ENCODE measurements around the gene GAMT. TPM values are rescaled to one million over a fixed set of nuclear protein-coding genes. Genes with fewer than 3 reads are reported as not detected.

Gene GAMT
- total and polyA plus RNA-seq, 2 of the 13 experiments (the other 11 are each of a cell fraction or from before 2014, with no cell fraction given) = 115 to 124 TPM

DNA sequence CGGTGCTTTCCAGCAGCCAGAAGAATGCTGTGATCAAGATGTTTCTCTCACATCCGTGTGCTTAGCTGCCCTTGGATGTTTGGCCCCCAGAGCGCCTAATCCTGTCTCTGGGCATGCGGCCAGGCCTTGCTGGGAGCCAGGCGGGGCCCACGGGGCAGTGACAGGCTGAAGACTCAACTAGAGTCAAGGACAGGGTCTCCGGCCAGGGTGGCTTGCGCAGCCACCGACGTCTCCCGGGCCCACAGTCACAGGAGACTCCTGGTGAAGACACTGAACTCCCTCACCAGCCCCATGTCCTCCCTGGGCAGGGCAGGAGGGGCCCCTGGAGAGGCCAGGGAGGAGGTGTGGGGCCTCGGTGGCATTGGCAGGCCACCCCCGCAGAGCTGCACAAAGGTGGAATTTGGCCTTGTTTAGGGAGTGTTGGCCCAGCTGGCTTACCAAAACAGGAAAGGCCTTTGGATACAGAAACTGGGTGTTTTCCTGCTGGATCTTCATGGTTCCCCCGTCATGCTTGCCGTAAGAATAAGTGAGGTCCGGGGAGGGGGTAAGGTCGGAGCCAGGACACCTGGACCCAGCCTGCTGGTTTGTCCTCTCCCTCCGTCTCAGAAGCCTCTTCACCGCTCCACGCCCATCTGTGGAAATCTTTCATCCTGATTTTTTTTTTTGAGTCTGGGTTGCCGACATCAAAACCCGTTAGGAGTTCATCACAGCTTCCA, 27.6 kb downstream of the GAMT start (continued):
- no peak for TF ChIP-seq TRIM24 (CRISPR knock-in tag; IDR thresholded peaks at IDR 0.05)
- peak; percentile 47 for TF ChIP-seq ZNF746 (CRISPR knock-in tag; IDR thresholded peaks at IDR 0.05)
- 0 out of 2 replicates have a peak, but pooled peaks have one; percentile 6 for TF ChIP-seq TBX3 (IDR thresholded peaks at IDR 0.05; ENCODE audit: borderline replicate concordance)
- TF ChIP-seq, protein P1, sequence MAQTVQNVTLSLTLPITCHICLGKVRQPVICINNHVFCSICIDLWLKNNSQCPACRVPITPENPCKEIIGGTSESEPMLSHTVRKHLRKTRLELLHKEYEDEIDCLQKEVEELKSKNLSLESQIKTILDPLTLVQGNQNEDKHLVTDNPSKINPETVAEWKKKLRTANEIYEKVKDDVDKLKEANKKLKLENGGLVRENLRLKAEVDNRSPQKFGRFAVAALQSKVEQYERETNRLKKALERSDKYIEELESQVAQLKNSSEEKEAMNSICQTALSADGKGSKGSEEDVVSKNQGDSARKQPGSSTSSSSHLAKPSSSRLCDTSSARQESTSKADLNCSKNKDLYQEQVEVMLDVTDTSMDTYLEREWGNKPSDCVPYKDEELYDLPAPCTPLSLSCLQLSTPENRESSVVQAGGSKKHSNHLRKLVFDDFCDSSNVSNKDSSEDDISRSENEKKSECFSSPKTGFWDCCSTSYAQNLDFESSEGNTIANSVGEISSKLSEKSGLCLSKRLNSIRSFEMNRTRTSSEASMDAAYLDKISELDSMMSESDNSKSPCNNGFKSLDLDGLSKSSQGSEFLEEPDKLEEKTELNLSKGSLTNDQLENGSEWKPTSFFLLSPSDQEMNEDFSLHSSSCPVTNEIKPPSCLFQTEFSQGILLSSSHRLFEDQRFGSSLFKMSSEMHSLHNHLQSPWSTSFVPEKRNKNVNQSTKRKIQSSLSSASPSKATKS (CRISPR knock-in tag; IDR thresholded peaks at IDR 0.05) = 0 out of 2 replicates have a peak, but pooled peaks have one; percentile 1
- TF ChIP-seq, protein P2, sequence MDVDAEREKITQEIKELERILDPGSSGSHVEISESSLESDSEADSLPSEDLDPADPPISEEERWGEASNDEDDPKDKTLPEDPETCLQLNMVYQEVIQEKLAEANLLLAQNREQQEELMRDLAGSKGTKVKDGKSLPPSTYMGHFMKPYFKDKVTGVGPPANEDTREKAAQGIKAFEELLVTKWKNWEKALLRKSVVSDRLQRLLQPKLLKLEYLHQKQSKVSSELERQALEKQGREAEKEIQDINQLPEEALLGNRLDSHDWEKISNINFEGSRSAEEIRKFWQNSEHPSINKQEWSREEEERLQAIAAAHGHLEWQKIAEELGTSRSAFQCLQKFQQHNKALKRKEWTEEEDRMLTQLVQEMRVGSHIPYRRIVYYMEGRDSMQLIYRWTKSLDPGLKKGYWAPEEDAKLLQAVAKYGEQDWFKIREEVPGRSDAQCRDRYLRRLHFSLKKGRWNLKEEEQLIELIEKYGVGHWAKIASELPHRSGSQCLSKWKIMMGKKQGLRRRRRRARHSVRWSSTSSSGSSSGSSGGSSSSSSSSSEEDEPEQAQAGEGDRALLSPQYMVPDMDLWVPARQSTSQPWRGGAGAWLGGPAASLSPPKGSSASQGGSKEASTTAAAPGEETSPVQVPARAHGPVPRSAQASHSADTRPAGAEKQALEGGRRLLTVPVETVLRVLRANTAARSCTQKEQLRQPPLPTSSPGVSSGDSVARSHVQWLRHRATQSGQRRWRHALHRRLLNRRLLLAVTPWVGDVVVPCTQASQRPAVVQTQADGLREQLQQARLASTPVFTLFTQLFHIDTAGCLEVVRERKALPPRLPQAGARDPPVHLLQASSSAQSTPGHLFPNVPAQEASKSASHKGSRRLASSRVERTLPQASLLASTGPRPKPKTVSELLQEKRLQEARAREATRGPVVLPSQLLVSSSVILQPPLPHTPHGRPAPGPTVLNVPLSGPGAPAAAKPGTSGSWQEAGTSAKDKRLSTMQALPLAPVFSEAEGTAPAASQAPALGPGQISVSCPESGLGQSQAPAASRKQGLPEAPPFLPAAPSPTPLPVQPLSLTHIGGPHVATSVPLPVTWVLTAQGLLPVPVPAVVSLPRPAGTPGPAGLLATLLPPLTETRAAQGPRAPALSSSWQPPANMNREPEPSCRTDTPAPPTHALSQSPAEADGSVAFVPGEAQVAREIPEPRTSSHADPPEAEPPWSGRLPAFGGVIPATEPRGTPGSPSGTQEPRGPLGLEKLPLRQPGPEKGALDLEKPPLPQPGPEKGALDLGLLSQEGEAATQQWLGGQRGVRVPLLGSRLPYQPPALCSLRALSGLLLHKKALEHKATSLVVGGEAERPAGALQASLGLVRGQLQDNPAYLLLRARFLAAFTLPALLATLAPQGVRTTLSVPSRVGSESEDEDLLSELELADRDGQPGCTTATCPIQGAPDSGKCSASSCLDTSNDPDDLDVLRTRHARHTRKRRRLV (CRISPR knock-in tag; IDR thresholded peaks at IDR 0.05) = peak; percentile 69
- peak; percentile 56 for TF ChIP-seq MED8 (CRISPR knock-in tag; IDR thresholded peaks at IDR 0.05; ENCODE audit: insufficient replicate concordance)
- no peak for TF ChIP-seq ZNF121 (CRISPR knock-in tag; IDR thresholded peaks at IDR 0.05)
- peak; percentile 80; the same call in 1 of the 2 replicates for TF ChIP-seq MIER3 (CRISPR knock-in tag; IDR thresholded peaks at IDR 0.05; ENCODE audit: borderline replicate concordance)
- TF ChIP-seq RARG (CRISPR knock-in tag; IDR thresholded peaks at IDR 0.05; ENCODE audit: low read depth) = no peak
- TF ChIP-seq MEIS1 (CRISPR knock-in tag; IDR thresholded peaks at IDR 0.05; ENCODE audit: borderline replicate concordance) = peak; percentile 76
- TF ChIP-seq, protein P3, sequence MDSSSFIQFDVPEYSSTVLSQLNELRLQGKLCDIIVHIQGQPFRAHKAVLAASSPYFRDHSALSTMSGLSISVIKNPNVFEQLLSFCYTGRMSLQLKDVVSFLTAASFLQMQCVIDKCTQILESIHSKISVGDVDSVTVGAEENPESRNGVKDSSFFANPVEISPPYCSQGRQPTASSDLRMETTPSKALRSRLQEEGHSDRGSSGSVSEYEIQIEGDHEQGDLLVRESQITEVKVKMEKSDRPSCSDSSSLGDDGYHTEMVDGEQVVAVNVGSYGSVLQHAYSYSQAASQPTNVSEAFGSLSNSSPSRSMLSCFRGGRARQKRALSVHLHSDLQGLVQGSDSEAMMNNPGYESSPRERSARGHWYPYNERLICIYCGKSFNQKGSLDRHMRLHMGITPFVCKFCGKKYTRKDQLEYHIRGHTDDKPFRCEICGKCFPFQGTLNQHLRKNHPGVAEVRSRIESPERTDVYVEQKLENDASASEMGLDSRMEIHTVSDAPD (CRISPR knock-in tag; IDR thresholded peaks at IDR 0.05) = 0 out of 2 replicates have a peak, but pooled peaks have one; percentile 30
- no peak; the same call in none of the 2 replicates for TF ChIP-seq ZFP36L1 (CRISPR knock-in tag; IDR thresholded peaks at IDR 0.05)
- TF ChIP-seq JUND (CRISPR knock-in tag; IDR thresholded peaks at IDR 0.05) = 0 out of 2 replicates have a peak, but pooled peaks have one; percentile 3
- TF ChIP-seq ZNF816 (CRISPR knock-in tag; IDR thresholded peaks at IDR 0.05; ENCODE audit: borderline replicate concordance) = no peak; the same call in 1 of the 2 replicates
- no peak for TF ChIP-seq ZEB1 (IDR thresholded peaks at IDR 0.05; ENCODE audit: insufficient replicate concordance, low read depth)
- TF ChIP-seq ZNF484 (CRISPR knock-in tag; IDR thresholded peaks at IDR 0.05; ENCODE audit: borderline replicate concordance, low read depth) = no peak
- TF ChIP-seq TBX2 (CRISPR knock-in tag; IDR thresholded peaks at IDR 0.05; ENCODE audit: borderline replicate concordance) = peak; percentile 88
- TF ChIP-seq, protein P4, sequence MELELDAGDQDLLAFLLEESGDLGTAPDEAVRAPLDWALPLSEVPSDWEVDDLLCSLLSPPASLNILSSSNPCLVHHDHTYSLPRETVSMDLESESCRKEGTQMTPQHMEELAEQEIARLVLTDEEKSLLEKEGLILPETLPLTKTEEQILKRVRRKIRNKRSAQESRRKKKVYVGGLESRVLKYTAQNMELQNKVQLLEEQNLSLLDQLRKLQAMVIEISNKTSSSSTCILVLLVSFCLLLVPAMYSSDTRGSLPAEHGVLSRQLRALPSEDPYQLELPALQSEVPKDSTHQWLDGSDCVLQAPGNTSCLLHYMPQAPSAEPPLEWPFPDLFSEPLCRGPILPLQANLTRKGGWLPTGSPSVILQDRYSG (CRISPR knock-in tag; IDR thresholded peaks at IDR 0.05) = no peak

Data from HepG2 (cell line).